GM23248 (cell line): ENCODE results near the gene NSD2.

Experiments used
- EZH2 ChIP-seq: fragments of 200-600 bp; sonication (generic); IDR thresholded peaks from 2 replicates; pipeline ENCODE4 v1.6.1; 2018; ENCODE audit warnings: antibody characterized with exemption, mild to moderate bottlenecking; ENCODE audit not compliant: insufficient read depth, poor library complexity, severe bottlenecking
- EZH2phosphoT487 ChIP-seq: fragments of 200-600 bp; sonication (generic); IDR thresholded peaks from 2 replicates; pipeline ENCODE4 v1.6.1; 2018; ENCODE audit warnings: antibody characterized with exemption, moderate library complexity, mild to moderate bottlenecking, low read depth; ENCODE audit not compliant: insufficient read depth

DNA sequence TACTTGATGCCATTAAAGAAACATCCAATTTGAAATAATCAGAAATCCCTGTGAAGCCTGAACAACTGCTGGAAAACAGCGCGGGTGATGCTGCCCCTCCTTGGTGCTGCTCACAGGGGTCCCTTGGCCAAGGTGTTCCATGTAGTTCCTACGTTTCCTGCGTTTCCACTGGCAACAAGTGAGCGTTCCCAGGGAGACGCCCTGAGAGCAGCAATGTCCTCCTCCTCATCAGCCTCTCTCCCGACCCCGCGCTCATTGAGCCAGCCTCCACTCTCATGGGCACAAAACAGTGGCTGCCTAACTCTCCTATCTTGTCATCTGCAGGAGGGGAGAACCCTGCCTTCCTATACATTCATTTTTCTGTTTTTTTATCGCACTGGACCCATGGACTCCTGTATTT lies 34.1 kb upstream of the NSD2 start:
- no peak for TF ChIP-seq EZH2
- TF ChIP-seq EZH2phosphoT487: no peak
